ENCODE results near the gene PAX1.

PAX1 gene

GRCh38 chr20:21701171-21701876 lies 4.1 kb upstream of the PAX1 start:
- Histone ChIP-seq H3K27me3 (ENCODE audit: insufficient read depth, low read depth, severe bottlenecking) (peaks cover 88% of the 10 kb centered on the region), H3K36me3 (no peaks in the 10 kb centered on the region), H3K27ac (no peak overlapping the region), H3K9me3 (ENCODE audit: severe bottlenecking) (peaks cover 2% of the 10 kb centered on the region), H3K4me3 (ENCODE audit: low read depth, low read length) (no peak overlapping the region)
- DNase-seq: no peak
- TF ChIP-seq CTCF (IDR thresholded peaks at IDR 0.05; ENCODE audit: low read depth, low read length): no peak

DNA sequence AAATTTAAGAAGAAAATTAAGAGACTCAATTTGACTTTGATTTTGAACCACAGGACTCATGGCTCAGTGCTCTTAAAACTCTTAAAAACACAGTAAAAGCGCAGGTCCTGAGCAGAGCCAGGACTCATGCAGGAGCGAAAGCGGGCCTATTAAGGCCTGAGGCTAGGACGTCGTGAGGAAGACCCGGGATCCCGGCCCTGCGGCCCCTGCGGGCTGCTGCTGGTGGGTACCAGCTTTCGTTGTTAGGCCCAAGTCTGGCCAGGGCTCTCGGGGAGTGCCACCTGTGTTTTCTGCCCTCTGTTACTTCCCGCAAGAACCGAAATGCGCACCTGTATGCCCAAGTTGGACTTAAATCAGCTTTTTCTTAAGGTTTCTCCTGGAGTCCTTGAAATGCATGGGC lies 3.4 kb upstream of the PAX1 start:
- H3K4me3 ChIP-seq (ENCODE audit: low read depth, low read length): no peak overlapping the region
- peaks cover 2% of the 10 kb centered on the region for H3K9me3 ChIP-seq (ENCODE audit: severe bottlenecking)
- DNase-seq: no peak
- no peak for TF ChIP-seq CTCF (IDR thresholded peaks at IDR 0.05; ENCODE audit: low read depth, low read length)
- no peak overlapping the region for H3K27ac ChIP-seq
- peaks cover 91% of the 10 kb centered on the region for H3K27me3 ChIP-seq (ENCODE audit: insufficient read depth, low read depth, severe bottlenecking)
- H3K36me3 ChIP-seq: no peaks in the 10 kb centered on the region

- Histone ChIP-seq H3K36me3 (no peaks in the 10 kb centered on the region), H3K27ac (no peak overlapping the region), H3K4me3 (ENCODE audit: low read depth, low read length) (no peak overlapping the region), H3K9me3 (ENCODE audit: severe bottlenecking) (peaks cover 2% of the 10 kb centered on the region), H3K27me3 (ENCODE audit: insufficient read depth, low read depth, severe bottlenecking) (peaks cover 94% of the 10 kb centered on the region)
- peak; percentile 54 for TF ChIP-seq CTCF (IDR thresholded peaks at IDR 0.05; ENCODE audit: low read depth, low read length)
- DNase-seq: peak; percentile 32
Observed at GRCh38 chr20:21702553-21703470, 2.7 kb upstream of the PAX1 start.

DNA sequence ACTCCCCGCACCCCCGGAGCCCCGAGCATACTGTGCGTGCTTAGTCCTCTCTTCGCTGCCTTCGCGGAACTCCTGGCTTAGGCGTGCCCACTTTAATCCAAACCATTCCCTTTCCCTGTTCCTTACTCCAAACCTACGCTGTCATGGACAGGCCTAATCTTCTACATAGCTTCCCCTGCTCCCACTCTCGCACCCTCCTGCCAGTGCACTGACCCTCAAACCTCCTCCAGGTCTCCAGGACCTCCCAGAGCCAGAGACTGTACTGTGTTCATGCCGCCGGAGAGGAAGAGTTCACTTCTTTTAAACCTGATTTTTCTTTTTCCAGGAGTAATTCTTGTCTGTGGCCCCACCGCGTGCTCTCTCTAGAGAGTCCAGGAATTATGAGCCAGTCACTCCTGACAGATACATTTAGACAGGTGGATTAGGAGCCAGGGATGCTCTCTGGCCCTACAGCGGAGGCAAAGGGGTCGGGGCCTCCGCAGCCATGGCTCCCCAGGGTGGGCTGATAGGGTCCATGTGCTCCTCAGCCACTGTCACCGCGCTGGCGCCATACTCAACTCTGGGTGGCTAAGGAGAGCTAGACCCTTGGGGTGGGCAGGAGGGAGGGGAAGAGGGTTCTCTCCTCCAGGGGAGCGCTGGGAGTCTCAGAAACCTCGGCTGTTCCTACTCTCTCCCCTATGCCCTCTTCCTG lies 1.6 kb upstream of the PAX1 start:
- no peak for TF ChIP-seq CTCF (IDR thresholded peaks at IDR 0.05; ENCODE audit: low read depth, low read length)
- H3K4me3 ChIP-seq (ENCODE audit: low read depth, low read length): no peak overlapping the region
- H3K9me3 ChIP-seq (ENCODE audit: severe bottlenecking): peaks cover 2% of the 10 kb centered on the region
- H3K27ac ChIP-seq: no peak overlapping the region
- DNase-seq: no peak
- H3K27me3 ChIP-seq (ENCODE audit: insufficient read depth, low read depth, severe bottlenecking): peaks cover 94% of the 10 kb centered on the region
- no peaks in the 10 kb centered on the region for H3K36me3 ChIP-seq

- no peak for DNase-seq
- Histone ChIP-seq H3K9me3 (ENCODE audit: severe bottlenecking) (peaks cover 2% of the 10 kb centered on the region), H3K4me3 (ENCODE audit: low read depth, low read length) (no peak overlapping the region), H3K27ac (no peak overlapping the region), H3K36me3 (no peaks in the 10 kb centered on the region), H3K27me3 (ENCODE audit: insufficient read depth, low read depth, severe bottlenecking) (peaks cover 94% of the 10 kb centered on the region)
- TF ChIP-seq CTCF (IDR thresholded peaks at IDR 0.05; ENCODE audit: low read depth, low read length): no peak
Observed at GRCh38 chr20:21704408-21705385, 767 bp upstream of the PAX1 start.

All from WERI-Rb-1 (cell line).